HCT116 (cell line): Measurements from ENCODE around the gene GRIN2B.

Experiments
- CTCF ChIP-seq, 3 experiments: fragments of 200-600 bp in 1 of 3; sonication (generic) in 1 of 3; IDR thresholded peaks in 2 of 3; conservative IDR thresholded peaks in 1 of 3; 2 replicates each; pipeline ENCODE4 v1.5.1; 2012 to 2017; ENCODE audit warnings: low read depth in 2 of 3, low read length in 2 of 3, antibody characterized with exemption in 1 of 3, borderline replicate concordance in 1 of 3, control low read depth in 1 of 3, mild to moderate bottlenecking in 1 of 3, mixed read lengths in 1 of 3, mixed run types in 1 of 3, moderate library complexity in 1 of 3; ENCODE audit not compliant: insufficient read depth in 1 of 3
- EGR1 ChIP-seq: IDR thresholded peaks from 2 replicates; pipeline ENCODE4 v1.6.1; 2012; ENCODE audit warnings: low read depth
- EZH2phosphoT487 ChIP-seq: fragments of 200-600 bp; IDR thresholded peaks from 2 replicates; pipeline ENCODE4 v1.6.1; 2018; ENCODE audit warnings: antibody characterized with exemption, borderline replicate concordance
- MAX ChIP-seq: IDR thresholded peaks from 2 replicates; pipeline ENCODE4 v1.6.1; 2012

- TF ChIP-seq CTCF (IDR thresholded peaks at IDR 0.05 in 2 of 3, conservative IDR thresholded peaks at IDR 0.05 in 1 of 3; ENCODE audit: borderline replicate concordance in 1 of 3, insufficient read depth in 1 of 3, low read depth in 2 of 3, low read length in 2 of 3) (no peak), EGR1 (no peak), EZH2phosphoT487 (no peak), MAX (no peak)
These were observed 43.7 kb downstream of the GRIN2B start for GRCh38 chr12:13937735-13938134.
